Measurements from ENCODE around the gene MC5R. TPM values are rescaled to one million over a fixed set of nuclear protein-coding genes. Genes with fewer than 3 reads are reported as not detected.

Gene MC5R
- total RNA-seq, 1 donor from 2014 or later = 0.57 TPM

DNA sequence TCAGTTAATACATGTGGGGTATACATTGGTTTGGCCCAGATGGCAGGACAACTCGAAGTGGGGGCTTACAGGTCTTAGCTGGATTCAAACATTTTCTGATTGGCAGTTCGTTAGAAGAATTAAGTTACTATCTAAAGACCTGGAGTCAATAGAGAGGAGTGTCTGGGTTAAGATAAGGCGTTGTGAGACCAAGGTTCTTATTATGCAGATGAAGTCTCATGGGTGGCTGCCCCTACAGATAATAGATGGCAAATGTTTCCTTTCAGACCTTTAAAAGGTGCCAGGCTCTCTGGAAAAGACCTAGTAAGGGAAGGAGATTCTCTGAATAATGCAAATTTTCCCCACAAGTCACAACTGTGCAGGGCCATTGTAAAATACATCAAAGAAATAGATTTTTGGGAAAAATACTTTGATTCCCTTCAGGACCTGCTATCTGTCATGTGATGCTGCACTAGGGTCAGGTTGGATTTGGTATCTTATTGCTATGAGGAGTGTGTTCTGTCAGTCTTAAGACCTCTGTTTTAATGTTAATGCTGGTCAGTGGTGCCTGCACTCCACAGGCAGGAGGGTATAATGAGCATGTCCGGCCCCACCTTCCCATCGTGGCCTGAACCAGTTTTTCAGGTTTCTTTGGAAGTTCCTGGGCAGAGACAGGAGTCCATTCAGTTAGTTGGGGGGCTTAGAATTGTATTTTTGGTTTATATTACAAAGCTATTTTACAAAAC, 14.3 kb upstream of the MC5R start:
- H3K4me1 Mint-ChIP-seq (ENCODE audit: low read depth, unreplicated experiment) = peaks cover 4% of the 10 kb centered on the region
- no peaks in the 10 kb centered on the region for H3K9me3 Mint-ChIP-seq (ENCODE audit: unreplicated experiment)
- Histone ChIP-seq H3K36me3 (ENCODE audit: insufficient read depth, low read length) (no peaks in the 10 kb centered on the region), H3K4me1 (ENCODE audit: insufficient read depth, low read length) (no peaks in the 10 kb centered on the region), H4K20me1 (ENCODE audit: insufficient read depth, low read length) (no peaks in the 10 kb centered on the region), H3K27ac (ENCODE audit: low read depth, low read length) (no peak overlapping the region), H3K27me3 (ENCODE audit: insufficient read depth, low read length) (no peaks in the 10 kb centered on the region), H3K9ac (ENCODE audit: low read length) (no peak overlapping the region), H2AFZ (ENCODE audit: low read depth, low read length) (no peak overlapping the region), H3K4me3 (ENCODE audit: insufficient read depth, low read depth, low read length) (no peak overlapping the region), H3K79me2 (ENCODE audit: insufficient read depth, low read length) (no peaks in the 10 kb centered on the region), H3K9me3 (ENCODE audit: insufficient read depth, low read depth, low read length) (no peaks in the 10 kb centered on the region), H3K4me2 (ENCODE audit: low read length) (no peak overlapping the region)
- no peak for DNase-seq (ENCODE audit: low read depth)
- peaks cover 3% of the 10 kb centered on the region for H3K27me3 Mint-ChIP-seq (ENCODE audit: low read depth, unreplicated experiment)
- H3K27ac Mint-ChIP-seq (ENCODE audit: unreplicated experiment) = no peak overlapping the region
- no peak for FAIRE-seq
- no peak overlapping the region for H3K4me3 Mint-ChIP-seq (ENCODE audit: unreplicated experiment)
- H3K36me3 Mint-ChIP-seq (ENCODE audit: low read depth, unreplicated experiment) = no peaks in the 10 kb centered on the region
- TF ChIP-seq EZH2 (IDR thresholded peaks at IDR 0.05; ENCODE audit: insufficient read depth, low read length) (no peak), CTCF (IDR thresholded peaks at IDR 0.05; ENCODE audit: insufficient read depth, low read depth, low read length) (no peak)

DNA sequence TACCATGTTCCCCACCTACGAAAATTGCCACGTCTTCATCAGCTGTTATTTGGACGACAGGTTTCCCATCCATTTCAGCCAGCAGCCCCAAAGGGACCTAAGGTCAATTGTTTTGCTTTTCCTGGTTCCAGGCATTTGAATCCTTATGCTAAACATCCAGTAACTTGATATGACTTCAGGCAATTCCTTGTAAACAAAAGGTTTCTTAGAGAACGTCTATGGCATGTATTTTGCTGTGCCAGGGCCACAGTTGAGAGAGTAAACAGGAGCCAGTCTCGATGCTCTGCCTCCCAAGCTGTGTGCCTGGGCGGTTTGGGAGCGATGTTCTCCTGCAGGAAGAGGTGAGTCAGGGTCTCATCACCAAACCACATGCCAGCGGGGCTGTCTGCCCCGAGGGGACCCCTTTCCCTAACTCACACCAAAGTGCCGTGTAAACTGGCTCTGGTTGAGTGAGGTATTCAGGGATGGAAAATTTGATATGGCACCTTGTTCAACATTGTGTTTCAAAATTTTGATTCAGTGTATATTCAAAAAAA, 12.9 kb upstream of the MC5R start:
- FAIRE-seq (no peak), DNase-seq (ENCODE audit: low read depth) (no peak)
- Mint-ChIP-seq H3K4me3 (ENCODE audit: unreplicated experiment) (no peak overlapping the region), H3K27ac (ENCODE audit: unreplicated experiment) (no peak overlapping the region), H3K9me3 (ENCODE audit: unreplicated experiment) (no peaks in the 10 kb centered on the region), H3K4me1 (ENCODE audit: low read depth, unreplicated experiment) (peaks cover 4% of the 10 kb centered on the region), H3K36me3 (ENCODE audit: low read depth, unreplicated experiment) (no peaks in the 10 kb centered on the region), H3K27me3 (ENCODE audit: low read depth, unreplicated experiment) (peaks cover 3% of the 10 kb centered on the region)
- Histone ChIP-seq H3K79me2 (ENCODE audit: insufficient read depth, low read length) (no peaks in the 10 kb centered on the region), H3K4me2 (ENCODE audit: low read length) (no peak overlapping the region), H4K20me1 (ENCODE audit: insufficient read depth, low read length) (no peaks in the 10 kb centered on the region), H3K27ac (ENCODE audit: low read depth, low read length) (no peak overlapping the region), H3K4me1 (ENCODE audit: insufficient read depth, low read length) (no peaks in the 10 kb centered on the region), H3K9ac (ENCODE audit: low read length) (no peak overlapping the region), H3K27me3 (ENCODE audit: insufficient read depth, low read length) (no peaks in the 10 kb centered on the region), H2AFZ (ENCODE audit: low read depth, low read length) (no peak overlapping the region), H3K36me3 (ENCODE audit: insufficient read depth, low read length) (no peaks in the 10 kb centered on the region), H3K9me3 (ENCODE audit: insufficient read depth, low read depth, low read length) (no peaks in the 10 kb centered on the region), H3K4me3 (ENCODE audit: insufficient read depth, low read depth, low read length) (no peak overlapping the region)
- no peak for TF ChIP-seq EZH2 (IDR thresholded peaks at IDR 0.05; ENCODE audit: insufficient read depth, low read length)
- no peak for TF ChIP-seq CTCF (IDR thresholded peaks at IDR 0.05; ENCODE audit: insufficient read depth, low read depth, low read length)

GRCh38 chr18:13811993-13812392, 12.0 kb upstream of the MC5R start:
- DNase-seq (ENCODE audit: low read depth) = no peak
- Mint-ChIP-seq H3K9me3 (ENCODE audit: unreplicated experiment) (no peaks in the 10 kb centered on the region), H3K36me3 (ENCODE audit: low read depth, unreplicated experiment) (no peaks in the 10 kb centered on the region), H3K4me1 (ENCODE audit: low read depth, unreplicated experiment) (peaks cover 4% of the 10 kb centered on the region), H3K27me3 (ENCODE audit: low read depth, unreplicated experiment) (peaks cover 3% of the 10 kb centered on the region), H3K4me3 (ENCODE audit: unreplicated experiment) (no peak overlapping the region), H3K27ac (ENCODE audit: unreplicated experiment) (no peak overlapping the region)
- no peak for FAIRE-seq
- H3K27ac ChIP-seq (ENCODE audit: low read depth, low read length) = no peak overlapping the region
- no peaks in the 10 kb centered on the region for H3K79me2 ChIP-seq (ENCODE audit: insufficient read depth, low read length)
- no peak overlapping the region for H3K9ac ChIP-seq (ENCODE audit: low read length)
- no peak overlapping the region for H3K4me3 ChIP-seq (ENCODE audit: insufficient read depth, low read depth, low read length)
- no peak for TF ChIP-seq CTCF (IDR thresholded peaks at IDR 0.05; ENCODE audit: insufficient read depth, low read depth, low read length)
- no peak for TF ChIP-seq EZH2 (IDR thresholded peaks at IDR 0.05; ENCODE audit: insufficient read depth, low read length)
- no peaks in the 10 kb centered on the region for H4K20me1 ChIP-seq (ENCODE audit: insufficient read depth, low read length)
- H3K4me1 ChIP-seq (ENCODE audit: insufficient read depth, low read length) = no peaks in the 10 kb centered on the region
- H3K9me3 ChIP-seq (ENCODE audit: insufficient read depth, low read depth, low read length) = no peaks in the 10 kb centered on the region
- H2AFZ ChIP-seq (ENCODE audit: low read depth, low read length) = no peak overlapping the region
- H3K27me3 ChIP-seq (ENCODE audit: insufficient read depth, low read length) = no peaks in the 10 kb centered on the region
- no peaks in the 10 kb centered on the region for H3K36me3 ChIP-seq (ENCODE audit: insufficient read depth, low read length)
- no peak overlapping the region for H3K4me2 ChIP-seq (ENCODE audit: low read length)

Measured in astrocyte (in vitro differentiated cells and primary cell).